Skeletal muscle satellite cell (primary cell): ENCODE data around the gene TMUB1.

Source experiments
- H3K27me3 ChIP-seq: 2 replicates; pipeline ENCODE4 v1.7.0; 2013; ENCODE audit warnings: low read length; ENCODE audit not compliant: control insufficient read depth, insufficient read depth
- H3K36me3 ChIP-seq: 2 replicates; pipeline ENCODE4 v1.7.0; 2013; ENCODE audit warnings: mild to moderate bottlenecking, control low read depth, low read length; ENCODE audit not compliant: insufficient read depth
- H3K4me1 ChIP-seq: 2 replicates; pipeline ENCODE4 v1.7.0; 2013; ENCODE audit warnings: low read length; ENCODE audit not compliant: control insufficient read depth, insufficient read depth
- H3K4me2 ChIP-seq: 2 replicates; pipeline ENCODE4 v1.7.0; 2013; ENCODE audit warnings: mild to moderate bottlenecking, low read length
- H3K4me3 ChIP-seq: 2 replicates; pipeline ENCODE4 v1.7.0; 2013; ENCODE audit warnings: low read length
- H3K9ac ChIP-seq: 2 replicates; pipeline ENCODE4 v1.7.0; 2013; ENCODE audit warnings: mild to moderate bottlenecking, low read depth, low read length, moderate library complexity
- H3K9me3 ChIP-seq: replicated peaks from 2 replicates; pipeline ENCODE4 v1.7.0; 2013; ENCODE audit warnings: mild to moderate bottlenecking, control low read depth, low read length

Gene TMUB1

GRCh38 chr7:151110236-151110940, 27.1 kb upstream of the TMUB1 start:
- Histone ChIP-seq H3K9ac (no peak overlapping the region), H3K9me3 (no peaks in the 10 kb centered on the region), H3K4me3 (no peak overlapping the region), H3K36me3 (peaks cover 6% of the 10 kb centered on the region), H3K4me1 (peaks cover 28% of the 10 kb centered on the region), H3K27me3 (no peaks in the 10 kb centered on the region), H3K4me2 (no peak overlapping the region)

- no peak overlapping the region for H3K4me2 ChIP-seq
- peaks cover 37% of the 10 kb centered on the region for H3K4me1 ChIP-seq
- H3K36me3 ChIP-seq, result peaks cover 5% of the 10 kb centered on the region
- no peak overlapping the region for H3K4me3 ChIP-seq
- H3K27me3 ChIP-seq, result no peaks in the 10 kb centered on the region
- no peaks in the 10 kb centered on the region for H3K9me3 ChIP-seq
- peak overlapping the region; percentile 5 for H3K9ac ChIP-seq
Observed at GRCh38 chr7:151109094-151110048, 26.1 kb upstream of the TMUB1 start.

- Histone ChIP-seq H3K4me2 (no peak overlapping the region), H3K9me3 (no peaks in the 10 kb centered on the region), H3K27me3 (no peaks in the 10 kb centered on the region), H3K9ac (no peak overlapping the region), H3K36me3 (no peaks in the 10 kb centered on the region), H3K4me3 (no peak overlapping the region), H3K4me1 (peaks cover 26% of the 10 kb centered on the region)
Observed at GRCh38 chr7:151107882-151108281, 24.6 kb upstream of the TMUB1 start.

GRCh38 chr7:151104411-151105235, 21.3 kb upstream of the TMUB1 start:
- Histone ChIP-seq H3K27me3 (no peaks in the 10 kb centered on the region), H3K4me1 (peaks cover 26% of the 10 kb centered on the region), H3K9ac (peak overlapping the region; percentile 22), H3K36me3 (no peaks in the 10 kb centered on the region), H3K9me3 (no peaks in the 10 kb centered on the region), H3K4me3 (no peak overlapping the region), H3K4me2 (peak overlapping the region; percentile 64)

- no peak overlapping the region for H3K4me3 ChIP-seq
- no peak overlapping the region for H3K9ac ChIP-seq
- no peaks in the 10 kb centered on the region for H3K36me3 ChIP-seq
- H3K27me3 ChIP-seq, result no peaks in the 10 kb centered on the region
- no peak overlapping the region for H3K4me2 ChIP-seq
- peaks cover 23% of the 10 kb centered on the region for H3K4me1 ChIP-seq
- H3K9me3 ChIP-seq, result no peaks in the 10 kb centered on the region
Observed at GRCh38 chr7:151103973-151104372, 20.7 kb upstream of the TMUB1 start.

- peaks cover 23% of the 10 kb centered on the region for H3K4me1 ChIP-seq
- no peaks in the 10 kb centered on the region for H3K27me3 ChIP-seq
- H3K4me2 ChIP-seq, result no peak overlapping the region
- no peaks in the 10 kb centered on the region for H3K9me3 ChIP-seq
- H3K36me3 ChIP-seq, result no peaks in the 10 kb centered on the region
- no peak overlapping the region for H3K9ac ChIP-seq
- no peak overlapping the region for H3K4me3 ChIP-seq
Observed at GRCh38 chr7:151102991-151103390, 19.7 kb upstream of the TMUB1 start.

GRCh38 chr7:151101621-151102396, 18.5 kb upstream of the TMUB1 start:
- Histone ChIP-seq H3K9me3 (no peaks in the 10 kb centered on the region), H3K4me2 (no peak overlapping the region), H3K4me1 (peaks cover 23% of the 10 kb centered on the region), H3K36me3 (no peaks in the 10 kb centered on the region), H3K4me3 (no peak overlapping the region), H3K9ac (no peak overlapping the region), H3K27me3 (no peaks in the 10 kb centered on the region)

GRCh38 chr7:151100921-151101320, 17.6 kb upstream of the TMUB1 start:
- H3K36me3 ChIP-seq, result no peaks in the 10 kb centered on the region
- no peak overlapping the region for H3K4me3 ChIP-seq
- H3K9ac ChIP-seq, result no peak overlapping the region
- no peaks in the 10 kb centered on the region for H3K9me3 ChIP-seq
- peaks cover 27% of the 10 kb centered on the region for H3K4me1 ChIP-seq
- no peaks in the 10 kb centered on the region for H3K27me3 ChIP-seq
- no peak overlapping the region for H3K4me2 ChIP-seq

GRCh38 chr7:151099486-151100211, 16.4 kb upstream of the TMUB1 start:
- Histone ChIP-seq H3K27me3 (no peaks in the 10 kb centered on the region), H3K36me3 (no peaks in the 10 kb centered on the region), H3K9me3 (no peaks in the 10 kb centered on the region), H3K9ac (no peak overlapping the region), H3K4me2 (peak overlapping the region; percentile 2), H3K4me3 (no peak overlapping the region), H3K4me1 (peaks cover 27% of the 10 kb centered on the region)

GRCh38 chr7:151095828-151096475, 12.7 kb upstream of the TMUB1 start:
- no peak overlapping the region for H3K9ac ChIP-seq
- H3K36me3 ChIP-seq, result peaks cover 16% of the 10 kb centered on the region
- H3K27me3 ChIP-seq, result no peaks in the 10 kb centered on the region
- H3K4me2 ChIP-seq, result peak overlapping the region; percentile 46
- H3K4me3 ChIP-seq, result no peak overlapping the region
- peaks cover 27% of the 10 kb centered on the region for H3K4me1 ChIP-seq
- no peaks in the 10 kb centered on the region for H3K9me3 ChIP-seq
